Thyroid gland (tissue), 4 donors: ENCODE results near the gene MRPL37. TPM values are rescaled to one million over a fixed set of nuclear protein-coding genes. Genes with fewer than 3 reads are reported as not detected.

Experiments
- DNase-seq, 2 donors: peaks; one replicate each; pipeline ENCODE4 v3.0.0-alpha.2; 2019
- H3K27ac ChIP-seq, 3 donors: fragments of 200-600 bp; sonication (generic); 1 replicate in 2 of 3; 2 replicates in 1 of 3; pipeline ENCODE4 v1.5.1; 2016 to 2019; ENCODE audit warnings: mild to moderate bottlenecking in 1 of 3, moderate library complexity in 1 of 3
- H3K27me3 ChIP-seq: fragments of 200-600 bp; sonication (generic); one replicate; pipeline ENCODE4 v1.5.1; 2019
- H3K36me3 ChIP-seq, 2 donors: fragments of 200-600 bp; sonication (generic); one replicate each; pipeline ENCODE4 v1.5.1; 2016 to 2019
- H3K4me1 ChIP-seq, 2 donors: fragments of 200-600 bp; sonication (generic); one replicate each; pipeline ENCODE4 v1.5.1; 2017 to 2019
- H3K4me3 ChIP-seq, 3 donors: fragments of 200-600 bp; sonication (generic); replicated peaks in 1 of 3; 1 replicate in 2 of 3; 2 replicates in 1 of 3; pipeline ENCODE4 v1.5.1; 2016; ENCODE audit warnings: mild to moderate bottlenecking in 1 of 3
- H3K9me3 ChIP-seq: fragments of 200-600 bp; sonication (generic); one replicate; pipeline ENCODE4 v1.5.1; 2017
- CTCF ChIP-seq, 6 experiments: fragments of 200-600 bp in 3 of 6; fragments of 450-650 bp in 3 of 6; sonication (generic) in 3 of 6; IDR thresholded peaks; one replicate each; pipeline ENCODE4 v1.5.1; 2016 to 2019; ENCODE audit warnings: antibody characterized with exemption in 6 of 6, mild to moderate bottlenecking in 2 of 6, inconsistent platforms in 1 of 6, moderate library complexity in 1 of 6
- POLR2A ChIP-seq, 2 donors: fragments of 450-650 bp; IDR thresholded peaks; one replicate each; pipeline ENCODE4 v1.6.1; 2017; ENCODE audit warnings: antibody characterized with exemption in 2 of 2, mild to moderate bottlenecking in 2 of 2, moderate library complexity in 1 of 2
- WGBS, 2 donors: methylation state at CpG; one replicate each; pipeline ENCODE4 v1.1.5; 2017; 5-methylcytosine and 5-hydroxymethylcytosine counted together
- intact Hi-C: fragments of 100-400 bp; cut with DNase I; formaldehyde crosslinking; loops from one replicate; pipeline ENCODE4 v1.15.1; 2023
- total RNA-seq, 4 donors: library from RNA; depleted of rRNA; stranded (reverse); fragments of >200 nt; gene quantifications; one replicate each; pipeline ENCODE4 v1.2.3, GENCODE V29; 2016

MRPL37 gene
- total RNA-seq, 4 donors from 2014 or later: 29.8 to 71.3 (median 48.0) TPM

DNA sequence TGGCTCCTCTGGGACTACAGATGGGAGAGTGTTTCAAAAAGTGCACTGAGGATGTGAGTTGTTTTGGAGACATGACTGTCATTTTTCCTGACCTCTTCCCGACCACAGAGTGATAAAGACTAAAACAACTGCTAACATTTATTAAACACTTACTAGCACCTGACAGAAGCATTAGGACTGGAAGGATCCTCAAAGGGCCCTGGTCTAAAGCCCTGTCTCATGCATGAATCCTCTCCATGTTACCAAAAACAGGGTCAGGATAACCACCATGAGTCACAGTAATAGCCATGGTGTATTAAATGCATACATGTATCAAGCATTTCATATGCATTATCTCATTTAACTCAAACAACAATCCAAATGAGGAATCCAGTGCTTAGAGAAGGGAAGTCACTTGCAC, 11.7 kb upstream of the MRPL37 start:
- Histone ChIP-seq H3K9me3 (no peaks in the 10 kb centered on the region), H3K36me3 (no peaks in the 10 kb centered on the region), H3K4me3 (no peak overlapping the region), H3K27me3 (no peaks in the 10 kb centered on the region), H3K27ac (no peak overlapping the region), H3K4me1 (no peaks in the 10 kb centered on the region)
- DNase-seq: no peak
- TF ChIP-seq POLR2A (IDR thresholded peaks at IDR 0.05): no peak
- TF ChIP-seq CTCF (IDR thresholded peaks at IDR 0.05): no peak
- 89 to 92% methylated on average over 1 of the region's 1 CpG for WGBS, 2 donors
- intact Hi-C loops: no loop called here

GRCh38 chr1:54190526-54190925, 9.4 kb upstream of the MRPL37 start:
- peaks cover 4 to 5% of the 10 kb centered on the region in 2 donors for H3K36me3 ChIP-seq
- TF ChIP-seq CTCF (IDR thresholded peaks at IDR 0.05): no peak
- TF ChIP-seq POLR2A (IDR thresholded peaks at IDR 0.05): no peak
- H3K4me1 ChIP-seq: no peaks in the 10 kb centered on the region
- DNase-seq: no peak
- intact Hi-C loops: loop anchor here (10.0 kb wide), 1 partner anchor 304 kb away; no protein-coding TSS in a partner anchor
- 90 to 97% methylated on average over 5 to 9 of the region's 9 CpGs for WGBS, 2 donors
- H3K27me3 ChIP-seq: no peaks in the 10 kb centered on the region
- no peak overlapping the region for H3K4me3 ChIP-seq
- H3K9me3 ChIP-seq: no peaks in the 10 kb centered on the region
- H3K27ac ChIP-seq: no peak overlapping the region

- Histone ChIP-seq H3K27me3 (no peaks in the 10 kb centered on the region), H3K4me1 (no peaks in the 10 kb centered on the region), H3K4me3 (no peak overlapping the region), H3K27ac (no peak overlapping the region), H3K36me3 (peaks cover 4 to 5% of the 10 kb centered on the region in 2 donors), H3K9me3 (no peaks in the 10 kb centered on the region)
- WGBS, 2 donors: 82 to 94% methylated on average over 1 of the region's 1 CpG
- no peak for DNase-seq
- intact Hi-C loops: loop anchor here (10.0 kb wide), 1 partner anchor 303 kb away; no protein-coding TSS in a partner anchor
- no peak for TF ChIP-seq POLR2A (IDR thresholded peaks at IDR 0.05)
- TF ChIP-seq CTCF (IDR thresholded peaks at IDR 0.05): no peak
These were observed 8.4 kb upstream of the MRPL37 start for GRCh38 chr1:54191525-54191924.

DNA sequence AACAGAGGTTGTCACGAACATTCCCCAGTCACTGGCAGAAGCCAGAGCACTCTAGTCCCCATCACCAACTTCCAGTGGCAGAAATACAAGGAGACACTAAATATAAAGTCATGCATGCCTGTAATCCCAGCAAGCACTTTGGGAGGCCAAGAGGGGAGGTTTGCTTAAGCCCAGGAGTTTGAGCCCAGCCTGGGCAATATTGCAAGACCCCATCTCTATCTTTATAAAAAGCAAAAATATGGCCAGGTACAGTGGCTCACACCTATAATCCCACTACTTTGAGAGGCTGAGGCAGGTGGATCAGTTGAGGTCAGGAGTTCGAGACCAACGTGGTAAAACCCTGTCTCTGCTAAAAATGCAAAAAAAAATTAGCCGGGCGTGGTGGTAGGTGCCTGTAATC, 6.5 kb upstream of the MRPL37 start:
- no peaks in the 10 kb centered on the region for H3K27me3 ChIP-seq
- intact Hi-C loops: loop anchor here (10.0 kb wide), 1 partner anchor 301 kb away; no protein-coding TSS in a partner anchor
- H3K27ac ChIP-seq: no peak overlapping the region
- peaks cover 4 to 5% of the 10 kb centered on the region in 2 donors for H3K36me3 ChIP-seq
- TF ChIP-seq CTCF (IDR thresholded peaks at IDR 0.05): no peak
- no peak for TF ChIP-seq POLR2A (IDR thresholded peaks at IDR 0.05)
- no peak overlapping the region for H3K4me3 ChIP-seq
- WGBS, 2 donors: 94 to 96% methylated on average over 5 of the region's 5 CpGs
- H3K4me1 ChIP-seq: no peaks in the 10 kb centered on the region
- no peak for DNase-seq
- no peaks in the 10 kb centered on the region for H3K9me3 ChIP-seq

- peak overlapping the region in 2 of 3 donors; percentile 9 to 17 for H3K27ac ChIP-seq
- 13 to 15% methylated on average over 17 of the region's 17 CpGs for WGBS, 2 donors
- no peak for TF ChIP-seq CTCF (IDR thresholded peaks at IDR 0.05)
- TF ChIP-seq POLR2A (IDR thresholded peaks at IDR 0.05): no peak
- H3K4me1 ChIP-seq: peaks cover 12 to 19% of the 10 kb centered on the region in 2 donors
- intact Hi-C loops: loop anchor here (10.0 kb wide), 1 partner anchor 296 kb away; no protein-coding TSS in a partner anchor
- peaks cover 4 to 5% of the 10 kb centered on the region in 2 donors for H3K36me3 ChIP-seq
- peak overlapping the region; percentile 70 to 97 (median 91) for H3K4me3 ChIP-seq
- no peaks in the 10 kb centered on the region for H3K27me3 ChIP-seq
- H3K9me3 ChIP-seq: no peaks in the 10 kb centered on the region
- DNase-seq: no peak
These were observed 709 bp upstream of the MRPL37 start for GRCh38 chr1:54199151-54199764.
